GM20000 (cell line): ENCODE data around the gene HIVEP3.

Experiments
- DNase-seq: peaks from one replicate; pipeline ENCODE4 v3.0.0; 2012; ENCODE audit warnings: low spot score
- CTCF ChIP-seq: IDR thresholded peaks from 2 replicates; pipeline ENCODE4 v1.5.1; 2012; ENCODE audit warnings: mild to moderate bottlenecking, control low read depth; ENCODE audit errors: extremely low read depth, missing control alignments

Gene HIVEP3

GRCh38 chr1:41780916-41781315 lies 137.8 kb downstream of the HIVEP3 start:
- TF ChIP-seq CTCF: no peak
- peak; percentile 4 for DNase-seq

- TF ChIP-seq CTCF: no peak
- peak; percentile 0 for DNase-seq
Observed at GRCh38 chr1:41780322-41780721, 138.4 kb downstream of the HIVEP3 start.

GRCh38 chr1:41779360-41779759 lies 139.4 kb downstream of the HIVEP3 start:
- DNase-seq: no peak
- no peak for TF ChIP-seq CTCF

- no peak for TF ChIP-seq CTCF
- peak; percentile 1 for DNase-seq
Observed at GRCh38 chr1:41777695-41778094, 141.0 kb downstream of the HIVEP3 start.

- no peak for TF ChIP-seq CTCF
Observed at GRCh38 chr1:41776891-41777441, 141.8 kb downstream of the HIVEP3 start.

GRCh38 chr1:41775956-41776585 lies 142.7 kb downstream of the HIVEP3 start:
- no peak for DNase-seq
- TF ChIP-seq CTCF: no peak

More at GRCh38 chr1:41776891-41777441, 141.8 kb downstream of the HIVEP3 start:
- no peak for DNase-seq

- TF ChIP-seq CTCF: no peak
- no peak for DNase-seq
Observed at GRCh38 chr1:41774471-41774990, 144.2 kb downstream of the HIVEP3 start.
